ENCODE results near the gene F2RL3. TPM values are rescaled to one million over a fixed set of nuclear protein-coding genes. Genes with fewer than 3 reads are reported as not detected.
"Not testable (repeated sequence)": the region's sequence is repeated elsewhere in the genome, so short reads cannot be mapped to it uniquely, and the experiment has no call there.

F2RL3 gene
- total RNA-seq, 2 experiments from 2014 or later = not detected

- Mint-ChIP-seq H3K27me3 (no peaks in the 10 kb centered on the region), H3K4me3 (no peak overlapping the region), H3K4me1 (ENCODE audit: low read depth) (no peaks in the 10 kb centered on the region), H3K9me3 (no peaks in the 10 kb centered on the region), H3K27ac (no peak overlapping the region), H3K36me3 (peaks cover 17% of the 10 kb centered on the region)
- CTCF ChIA-PET = no interaction called here
- no peak for DNase-seq
- intact Hi-C loops (cut with micrococcal nuclease) = no loop called here
- POLR2A ChIA-PET = no interaction called here
Measured at GRCh38 chr19:16862826-16863415, 25.9 kb upstream of the F2RL3 start.

GRCh38 chr19:16867211-16867610, 21.6 kb upstream of the F2RL3 start:
- Mint-ChIP-seq H3K4me1 (ENCODE audit: low read depth) (no peaks in the 10 kb centered on the region), H3K36me3 (peaks cover 23% of the 10 kb centered on the region), H3K4me3 (no peak overlapping the region), H3K27ac (no peak overlapping the region), H3K9me3 (no peaks in the 10 kb centered on the region), H3K27me3 (no peaks in the 10 kb centered on the region)
- DNase-seq = no peak
- CTCF ChIA-PET = no interaction called here
- POLR2A ChIA-PET = no interaction called here
- intact Hi-C loops (cut with micrococcal nuclease) = no loop called here

GRCh38 chr19:16868423-16869130, 20.2 kb upstream of the F2RL3 start:
- H3K27ac Mint-ChIP-seq = no peak overlapping the region
- H3K4me1 Mint-ChIP-seq (ENCODE audit: low read depth) = no peaks in the 10 kb centered on the region
- POLR2A ChIA-PET = no interaction called here
- intact Hi-C loops (cut with micrococcal nuclease) = no loop called here
- peaks cover 17% of the 10 kb centered on the region for H3K36me3 Mint-ChIP-seq
- DNase-seq = no peak
- H3K27me3 Mint-ChIP-seq = no peaks in the 10 kb centered on the region
- no peak overlapping the region for H3K4me3 Mint-ChIP-seq
- CTCF ChIA-PET = no interaction called here
- H3K9me3 Mint-ChIP-seq = no peaks in the 10 kb centered on the region

- Mint-ChIP-seq H3K4me1 (ENCODE audit: low read depth) (peaks cover 7% of the 10 kb centered on the region), H3K36me3 (peaks cover 17% of the 10 kb centered on the region), H3K27me3 (no peaks in the 10 kb centered on the region), H3K27ac (no peak overlapping the region), H3K4me3 (no peak overlapping the region), H3K9me3 (no peaks in the 10 kb centered on the region)
- ChIA-PET CTCF (no interaction called here), POLR2A (no interaction called here)
- intact Hi-C loops (cut with micrococcal nuclease) = no loop called here
- no peak for DNase-seq
Measured at GRCh38 chr19:16869331-16869972, 19.3 kb upstream of the F2RL3 start.

GRCh38 chr19:16871871-16872270, 16.9 kb upstream of the F2RL3 start:
- intact Hi-C loops (cut with micrococcal nuclease) = no loop called here
- ChIA-PET CTCF (no interaction called here), POLR2A (no interaction called here)
- H3K4me1 Mint-ChIP-seq (ENCODE audit: low read depth) = peaks cover 11% of the 10 kb centered on the region
- peaks cover 22% of the 10 kb centered on the region for H3K36me3 Mint-ChIP-seq
- no peak for DNase-seq
- no peaks in the 10 kb centered on the region for H3K27me3 Mint-ChIP-seq
- no peak overlapping the region for H3K27ac Mint-ChIP-seq
- no peaks in the 10 kb centered on the region for H3K9me3 Mint-ChIP-seq
- no peak overlapping the region for H3K4me3 Mint-ChIP-seq

GRCh38 chr19:16872728-16873127, 16.1 kb upstream of the F2RL3 start:
- ChIA-PET POLR2A (no interaction called here), CTCF (no interaction called here)
- Mint-ChIP-seq H3K9me3 (no peaks in the 10 kb centered on the region), H3K4me3 (no peak overlapping the region), H3K36me3 (peaks cover 26% of the 10 kb centered on the region), H3K27me3 (no peaks in the 10 kb centered on the region), H3K4me1 (ENCODE audit: low read depth) (peaks cover 11% of the 10 kb centered on the region), H3K27ac (no peak overlapping the region)
- no peak for DNase-seq
- intact Hi-C loops (cut with micrococcal nuclease) = no loop called here

- Mint-ChIP-seq H3K36me3 (peaks cover 29% of the 10 kb centered on the region), H3K4me3 (no peak overlapping the region)
Measured at GRCh38 chr19:16873594-16873993, 15.2 kb upstream of the F2RL3 start.

GRCh38 chr19:16874250-16874977, 14.4 kb upstream of the F2RL3 start:
- intact Hi-C loops (cut with micrococcal nuclease) = no loop called here
- no peaks in the 10 kb centered on the region for H3K9me3 Mint-ChIP-seq
- H3K4me1 Mint-ChIP-seq (ENCODE audit: low read depth) = peaks cover 11% of the 10 kb centered on the region
- no peak overlapping the region for H3K4me3 Mint-ChIP-seq
- no peak for DNase-seq
- POLR2A ChIA-PET = no interaction called here
- no peaks in the 10 kb centered on the region for H3K27me3 Mint-ChIP-seq
- peaks cover 37% of the 10 kb centered on the region for H3K36me3 Mint-ChIP-seq
- peak overlapping the region; percentile 67 for H3K27ac Mint-ChIP-seq
- CTCF ChIA-PET = no interaction called here

More at GRCh38 chr19:16873594-16873993, 15.2 kb upstream of the F2RL3 start:
- H3K4me1 Mint-ChIP-seq (ENCODE audit: low read depth) = peaks cover 11% of the 10 kb centered on the region
- H3K27me3 Mint-ChIP-seq = no peaks in the 10 kb centered on the region
- intact Hi-C loops (cut with micrococcal nuclease) = no loop called here
- H3K27ac Mint-ChIP-seq = peak overlapping the region; percentile 18
- ChIA-PET CTCF (no interaction called here), POLR2A (no interaction called here)
- no peak for DNase-seq
- H3K9me3 Mint-ChIP-seq = no peaks in the 10 kb centered on the region

GRCh38 chr19:16874978-16875299, 13.9 kb upstream of the F2RL3 start:
- peaks cover 38% of the 10 kb centered on the region for H3K36me3 Mint-ChIP-seq
- POLR2A ChIA-PET; H3K4me3 Mint-ChIP-seq; DNase-seq; intact Hi-C loops (cut with micrococcal nuclease); CTCF ChIA-PET; H3K9me3 Mint-ChIP-seq; H3K27me3 Mint-ChIP-seq: not testable (repeated sequence)
- peaks cover 11% of the 10 kb centered on the region for H3K4me1 Mint-ChIP-seq (ENCODE audit: low read depth)
- H3K27ac Mint-ChIP-seq = peak overlapping the region; percentile 67

- intact Hi-C loops (cut with micrococcal nuclease) = no loop called here
- no peak overlapping the region for H3K4me3 Mint-ChIP-seq
- no peak overlapping the region for H3K27ac Mint-ChIP-seq
- POLR2A ChIA-PET = no interaction called here
- DNase-seq = no peak
- peaks cover 48% of the 10 kb centered on the region for H3K36me3 Mint-ChIP-seq
- H3K9me3 Mint-ChIP-seq = peaks cover 1% of the 10 kb centered on the region
- H3K27me3 Mint-ChIP-seq = no peaks in the 10 kb centered on the region
- CTCF ChIA-PET = no interaction called here
- peaks cover 11% of the 10 kb centered on the region for H3K4me1 Mint-ChIP-seq (ENCODE audit: low read depth)
Measured at GRCh38 chr19:16875584-16876555, 12.9 kb upstream of the F2RL3 start.

GRCh38 chr19:16876904-16877361, 11.9 kb upstream of the F2RL3 start:
- Mint-ChIP-seq H3K27ac (no peak overlapping the region), H3K4me1 (ENCODE audit: low read depth) (peaks cover 11% of the 10 kb centered on the region), H3K4me3 (no peak overlapping the region), H3K36me3 (peaks cover 45% of the 10 kb centered on the region), H3K27me3 (no peaks in the 10 kb centered on the region), H3K9me3 (peaks cover 10% of the 10 kb centered on the region)
- POLR2A ChIA-PET = no interaction called here
- intact Hi-C loops (cut with micrococcal nuclease) = no loop called here
- no peak for DNase-seq
- CTCF ChIA-PET = no interaction called here

- Mint-ChIP-seq H3K27me3 (no peaks in the 10 kb centered on the region), H3K9me3 (peaks cover 17% of the 10 kb centered on the region), H3K27ac (no peak overlapping the region), H3K4me3 (no peak overlapping the region), H3K36me3 (peaks cover 49% of the 10 kb centered on the region), H3K4me1 (ENCODE audit: low read depth) (peaks cover 11% of the 10 kb centered on the region)
- intact Hi-C loops (cut with micrococcal nuclease) = no loop called here
- CTCF ChIA-PET = no interaction called here
- DNase-seq = no peak
- POLR2A ChIA-PET = no interaction called here
Measured at GRCh38 chr19:16877581-16877980, 11.2 kb upstream of the F2RL3 start.
